Measurements from ENCODE around the gene CCDC137.

The CCDC137 gene

DNA sequence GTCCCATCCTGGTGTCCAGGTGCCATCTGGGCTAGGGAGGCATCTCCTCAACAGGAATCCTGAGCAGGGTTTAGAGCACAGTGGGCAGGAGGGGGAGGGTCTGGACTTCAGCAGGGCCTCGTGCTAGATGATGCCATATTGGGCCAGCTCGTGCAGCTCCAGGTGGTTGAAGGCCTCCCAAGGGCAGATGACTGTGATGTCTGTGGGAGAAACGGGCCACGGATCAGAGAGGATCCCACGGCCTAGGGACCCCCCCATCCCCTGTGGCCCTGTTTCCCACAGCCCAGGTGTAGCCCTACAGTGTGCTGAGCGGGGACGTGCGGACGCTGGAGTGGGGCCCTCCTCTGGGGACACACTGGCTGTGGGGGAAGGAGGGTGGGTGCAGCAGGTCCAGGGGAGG lies 15.6 kb upstream of the CCDC137 start:
- DNase-seq (ENCODE audit: low read depth) = no peak

- peak; percentile 97 for DNase-seq (ENCODE audit: low read depth)
Measured at GRCh38 chr17:81651692-81652091, 14.8 kb upstream of the CCDC137 start.

GRCh38 chr17:81652906-81653771 lies 13.4 kb upstream of the CCDC137 start:
- DNase-seq (ENCODE audit: low read depth) = no peak

GRCh38 chr17:81655378-81656117 lies 11.0 kb upstream of the CCDC137 start:
- no peak for DNase-seq (ENCODE audit: low read depth)

DNA sequence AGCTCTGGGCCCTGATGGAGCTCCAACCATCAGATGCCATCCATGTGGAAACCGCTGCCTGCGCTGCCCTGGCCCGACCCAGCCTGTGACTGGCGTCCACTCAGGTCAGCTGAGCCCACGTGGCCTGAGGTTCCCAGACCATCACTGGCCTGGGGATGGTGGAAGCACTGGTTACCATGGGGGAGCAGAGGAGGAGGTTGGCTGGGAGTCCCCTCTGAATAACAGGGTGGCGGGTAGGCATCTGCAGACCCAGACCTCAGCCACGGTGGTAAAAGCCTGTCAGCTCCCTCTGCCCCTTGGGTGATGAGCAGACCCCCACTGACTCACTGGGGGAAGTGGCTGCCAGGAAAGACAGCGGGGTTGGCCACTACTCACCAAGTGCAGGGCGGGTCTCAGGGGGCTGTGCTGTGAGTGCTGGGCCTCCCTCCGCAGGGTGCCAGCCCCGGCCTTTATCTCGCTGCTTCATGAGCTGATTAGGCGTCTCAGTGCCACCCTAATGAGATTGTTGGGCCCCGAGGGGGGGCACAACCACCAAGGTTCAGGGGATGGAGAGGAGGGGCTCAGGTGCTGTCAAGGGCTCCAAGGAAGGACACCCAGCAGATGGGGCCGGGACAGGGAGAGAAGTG lies 10.3 kb upstream of the CCDC137 start, which contains the start of gene PDE6G:
PDE6G (minus strand) TSS at position 425 of the 626 bp plus-strand sequence. CDS start 3,237 bp downstream, outside the sequence.
- no peak for DNase-seq (ENCODE audit: low read depth)

GRCh38 chr17:81656835-81657234 lies 9.7 kb upstream of the CCDC137 start:
- no peak for DNase-seq (ENCODE audit: low read depth)

DNA sequence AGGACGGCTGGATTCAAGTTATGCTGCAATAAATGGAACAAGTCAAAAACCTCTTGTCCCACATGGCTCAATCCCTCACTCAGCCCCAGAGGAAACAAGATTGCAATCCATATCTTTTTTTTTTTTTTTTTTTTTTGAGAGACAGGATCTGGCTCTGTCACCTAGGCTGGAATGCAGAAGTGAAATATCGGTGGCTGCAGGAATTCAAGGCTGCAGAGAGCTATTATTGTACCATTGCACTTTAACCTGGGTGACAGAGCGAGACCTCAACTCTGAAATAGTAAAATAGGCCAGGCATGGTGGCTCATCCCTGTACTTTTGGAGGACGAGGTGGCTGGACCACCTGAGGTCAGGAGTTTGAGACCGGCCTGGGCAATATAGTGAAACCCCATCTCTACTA lies 7.5 kb upstream of the CCDC137 start:
- no peak for DNase-seq (ENCODE audit: low read depth)

GRCh38 chr17:81660441-81660840 lies 6.1 kb upstream of the CCDC137 start:
- DNase-seq (ENCODE audit: low read depth) = no peak

- DNase-seq (ENCODE audit: low read depth) = no peak
Measured at GRCh38 chr17:81662002-81662401, 4.5 kb upstream of the CCDC137 start.

- no peak for DNase-seq (ENCODE audit: low read depth)
Measured at GRCh38 chr17:81664051-81664470, 2.5 kb upstream of the CCDC137 start.

DNA sequence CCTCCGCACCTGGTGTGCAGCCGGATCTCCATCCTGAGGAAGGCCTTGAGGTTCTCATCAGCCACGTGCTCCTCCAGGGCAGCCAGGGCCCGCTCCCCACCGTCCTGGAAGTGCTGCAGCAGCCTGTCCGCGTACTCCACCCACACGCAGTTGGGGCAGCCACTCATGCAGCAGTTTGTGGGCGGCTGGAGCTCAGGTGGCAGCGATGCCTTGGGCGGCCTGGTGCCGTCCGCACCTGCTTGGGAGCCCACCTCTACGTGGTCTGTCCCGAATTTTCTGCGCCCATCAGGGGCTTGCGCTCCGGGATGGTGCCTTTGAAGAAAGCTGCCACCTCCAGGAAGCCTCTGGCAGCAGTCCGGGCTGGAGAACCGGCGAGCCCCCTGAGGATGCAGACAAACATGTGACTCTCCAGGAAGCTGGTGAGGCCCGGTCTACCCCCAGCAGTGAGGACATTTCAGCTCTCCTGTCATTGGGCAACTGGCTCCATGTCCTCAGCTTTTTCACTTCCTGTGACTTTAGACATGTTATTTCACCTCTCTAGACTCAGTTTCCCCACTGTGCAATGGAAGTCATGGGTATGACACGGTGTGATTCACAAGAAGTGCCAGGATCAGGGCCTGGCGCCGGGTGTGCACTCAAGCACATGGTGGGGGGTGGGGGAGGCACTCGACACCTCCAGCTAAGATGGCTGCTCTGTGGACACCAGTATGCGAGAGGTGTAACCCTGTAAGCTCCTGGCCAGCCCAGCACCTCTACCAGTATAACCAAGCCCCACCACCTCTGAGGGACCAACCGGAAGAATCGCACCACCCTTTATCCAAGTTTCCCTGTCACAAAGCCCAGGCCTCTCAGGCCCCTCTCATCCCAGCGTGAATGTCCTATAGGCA lies 1.1 kb upstream of the CCDC137 start:
- DNase-seq (ENCODE audit: low read depth) = peak; percentile 58

- no peak for DNase-seq (ENCODE audit: low read depth)
Measured at GRCh38 chr17:81666092-81666341, 520 bp upstream of the CCDC137 start.

GRCh38 chr17:81667754-81668153 lies 1.2 kb downstream of the CCDC137 start:
- peak; percentile 31 for DNase-seq (ENCODE audit: low read depth)

DNA sequence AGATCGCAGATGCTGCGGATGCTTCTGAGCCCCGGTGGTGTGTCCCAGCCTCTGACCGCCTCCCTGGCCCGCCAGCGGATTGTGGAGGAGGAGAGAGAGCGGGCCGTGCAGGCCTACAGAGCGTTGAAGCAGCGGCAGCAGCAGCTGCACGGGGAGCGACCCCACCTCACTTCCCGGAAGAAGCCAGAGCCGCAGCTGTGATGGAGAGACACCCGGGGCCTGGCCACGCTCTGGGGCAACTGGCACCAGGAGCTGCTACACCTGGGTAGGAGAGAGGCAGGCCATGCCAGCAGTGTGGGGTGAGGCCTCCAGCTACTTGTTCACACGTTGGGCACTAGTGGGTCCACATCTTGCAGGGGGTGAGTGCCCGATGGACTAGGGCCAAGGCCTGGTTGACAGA lies 6.0 kb downstream of the CCDC137 start:
- no peak for DNase-seq (ENCODE audit: low read depth)

DNA sequence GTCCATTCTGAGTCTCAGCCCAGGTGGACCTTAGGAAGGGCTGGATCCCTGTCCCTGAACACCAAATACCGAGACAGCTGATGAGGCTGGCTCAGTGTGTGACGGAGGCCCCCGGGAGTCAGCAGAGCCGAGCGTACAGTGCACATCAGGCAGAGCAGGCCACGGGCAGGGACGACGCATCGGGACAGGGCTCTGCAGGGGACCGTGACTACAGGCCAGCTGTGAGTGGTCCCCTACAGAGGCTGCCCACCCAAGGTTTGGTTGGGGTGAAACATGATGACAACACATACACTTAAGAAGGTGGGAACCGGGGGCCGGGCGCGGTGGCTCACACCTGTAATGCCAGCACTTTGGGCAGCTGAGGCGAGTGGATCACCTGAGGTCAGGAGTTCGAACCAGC lies 6.4 kb downstream of the CCDC137 start:
- no peak for DNase-seq (ENCODE audit: low read depth)

DNA sequence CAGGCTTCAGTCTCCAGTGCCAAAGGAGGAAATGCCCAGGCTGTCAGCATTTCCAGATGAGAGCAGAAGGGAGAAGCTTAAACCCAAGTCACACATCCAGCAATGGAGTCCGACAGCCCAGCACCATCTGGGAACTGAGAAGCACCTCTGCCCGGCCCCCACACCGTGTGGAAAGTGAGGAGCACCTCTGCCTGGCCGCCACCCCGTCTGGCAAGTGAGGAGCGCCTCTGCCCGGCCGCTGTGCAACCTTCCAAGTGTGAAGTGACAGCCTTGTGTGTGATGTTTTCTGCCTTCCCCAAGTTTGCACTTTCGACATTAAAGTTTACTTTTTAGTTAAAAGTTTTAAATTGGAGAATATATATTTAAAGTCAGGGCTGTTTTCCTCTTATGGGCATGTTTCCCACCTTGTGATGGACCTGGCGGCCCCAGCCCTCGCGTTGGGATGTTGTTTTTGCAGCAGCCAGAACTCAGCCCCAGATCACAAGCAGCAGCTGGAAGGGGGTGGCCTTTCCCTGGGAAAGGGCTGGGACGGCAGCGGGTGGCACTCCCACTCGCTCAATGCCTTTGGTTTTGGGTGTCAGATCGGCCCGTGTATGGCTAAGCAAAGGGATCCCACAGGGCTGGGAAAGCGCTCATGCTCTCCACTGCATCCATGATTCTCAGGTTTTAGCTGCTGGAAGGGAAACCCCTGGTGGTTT lies 7.2 kb downstream of the CCDC137 start:
- no peak for DNase-seq (ENCODE audit: low read depth)

GRCh38 chr17:81675515-81676221 lies 9.1 kb downstream of the CCDC137 start:
- DNase-seq (ENCODE audit: low read depth) = peak; percentile 49

- DNase-seq (ENCODE audit: low read depth) = no peak
Measured at GRCh38 chr17:81676906-81677305, 10.4 kb downstream of the CCDC137 start.

DNA sequence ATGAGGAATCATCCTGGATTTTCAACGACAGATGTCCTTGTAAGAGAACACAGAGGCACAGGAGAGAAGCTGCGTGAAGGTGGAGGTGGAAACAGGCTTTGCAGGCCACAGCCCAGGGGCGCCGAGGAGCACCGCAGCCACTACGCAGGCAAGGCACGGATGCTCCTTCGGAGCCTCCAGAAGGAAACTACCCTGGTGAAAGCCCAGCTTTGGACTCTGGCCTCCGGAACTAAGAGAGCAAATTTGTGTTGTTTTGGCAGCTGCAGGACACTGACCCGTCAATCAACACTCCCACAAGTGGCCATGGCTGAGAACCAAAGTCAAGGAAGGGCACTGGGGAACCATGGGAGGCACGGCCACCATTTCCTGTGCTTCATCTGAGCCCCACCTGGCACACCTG lies 13.6 kb downstream of the CCDC137 start:
- DNase-seq (ENCODE audit: low read depth) = no peak

GRCh38 chr17:81681672-81682071 lies 15.1 kb downstream of the CCDC137 start:
- DNase-seq (ENCODE audit: low read depth) = no peak

Measured in ELR (cell line).